GM23248 (cell line): Measurements from ENCODE around the gene MPPED2. TPM values are rescaled to one million over a fixed set of nuclear protein-coding genes. Genes with fewer than 3 reads are reported as not detected.

Source experiments
- DNase-seq: peaks from one replicate; pipeline ENCODE4 v3.0.0-alpha.2; 2015
- H2AFZ ChIP-seq: fragments of 200-600 bp; sonication (generic); 2 replicates; pipeline ENCODE4 v1.6.1; 2016; ENCODE audit warnings: antibody characterized with exemption
- H3F3A ChIP-seq: fragments of 200-600 bp; sonication (generic); 2 replicates; pipeline ENCODE4 v1.6.1; 2016; ENCODE audit warnings: mild to moderate bottlenecking, antibody characterized with exemption, mixed run types; ENCODE audit not compliant: insufficient read depth
- H3K27ac ChIP-seq: fragments of 200-600 bp; sonication (generic); 2 replicates; pipeline ENCODE4 v1.5.1; 2016; ENCODE audit warnings: mild to moderate bottlenecking
- H3K27me3 ChIP-seq: fragments of 200-600 bp; sonication (generic); replicated peaks from 2 replicates; pipeline ENCODE4 v1.6.1; 2016; ENCODE audit warnings: mild to moderate bottlenecking; ENCODE audit not compliant: insufficient read depth
- H3K36me3 ChIP-seq: fragments of 200-600 bp; sonication (generic); 2 replicates; pipeline ENCODE4 v1.6.1; 2016; ENCODE audit warnings: low read depth, mild to moderate bottlenecking
- H3K4me1 ChIP-seq: fragments of 200-600 bp; sonication (generic); 2 replicates; pipeline ENCODE4 v1.6.1; 2016; ENCODE audit warnings: mild to moderate bottlenecking; ENCODE audit not compliant: insufficient read depth
- H3K4me2 ChIP-seq: fragments of 200-600 bp; sonication (generic); one replicate; pipeline ENCODE4 v1.6.1; 2016; ENCODE audit warnings: mild to moderate bottlenecking; ENCODE audit not compliant: unreplicated experiment
- H3K4me3 ChIP-seq: fragments of 200-600 bp; sonication (generic); 2 replicates; pipeline ENCODE4 v1.5.1; 2016; ENCODE audit warnings: mild to moderate bottlenecking
- H3K79me2 ChIP-seq: fragments of 200-600 bp; sonication (generic); 2 replicates; pipeline ENCODE4 v1.6.1; 2016; ENCODE audit warnings: mild to moderate bottlenecking; ENCODE audit not compliant: insufficient read depth
- H3K9ac ChIP-seq: fragments of 200-600 bp; sonication (generic); 2 replicates; pipeline ENCODE4 v1.6.1; 2016; ENCODE audit warnings: mild to moderate bottlenecking
- H3K9me2 ChIP-seq: fragments of 200-600 bp; sonication (generic); 2 replicates; pipeline ENCODE4 v1.6.1; 2016; ENCODE audit warnings: mixed run types, mild to moderate bottlenecking, moderate library complexity; ENCODE audit not compliant: insufficient read depth
- H3K9me3 ChIP-seq: fragments of 200-600 bp; sonication (generic); one replicate; pipeline ENCODE4 v1.6.1; 2017; ENCODE audit warnings: low read depth
- H4K20me1 ChIP-seq: fragments of 200-600 bp; sonication (generic); 2 replicates; pipeline ENCODE4 v1.6.0; 2016; ENCODE audit not compliant: insufficient read depth
- EZH2 ChIP-seq: fragments of 200-600 bp; sonication (generic); IDR thresholded peaks from 2 replicates; pipeline ENCODE4 v1.6.1; 2018; ENCODE audit warnings: antibody characterized with exemption, mild to moderate bottlenecking; ENCODE audit not compliant: insufficient read depth, poor library complexity, severe bottlenecking
- EZH2phosphoT487 ChIP-seq: fragments of 200-600 bp; sonication (generic); IDR thresholded peaks from 2 replicates; pipeline ENCODE4 v1.6.1; 2018; ENCODE audit warnings: antibody characterized with exemption, moderate library complexity, mild to moderate bottlenecking, low read depth; ENCODE audit not compliant: insufficient read depth
- WGBS, 2 experiments: methylation state at CpG; one replicate each; pipeline ENCODE4 v1.1.6; 2015 to 2017; ENCODE audit warnings: low lambda C conversion rate in 2 of 2, low coverage in 1 of 2; ENCODE audit errors: missing lambda C conversion rate in 2 of 2; 5-methylcytosine and 5-hydroxymethylcytosine counted together
- in situ Hi-C: fragments of 300-500 bp; cut with MboI; formaldehyde crosslinking; loops from 2 replicates; pipeline ENCODE4 v1.15.0; 2020
- polyA plus RNA-seq: library from polyadenylated mRNA; unstranded; fragments of >200 nt; fragmentation: Nextera tagmentation; extraction: Ambion mirVana; gene quantifications from 2 replicates; pipeline ENCODE4 v1.2.1, GENCODE V29; 2016
- total RNA-seq: library from RNA; depleted of rRNA; stranded (reverse); fragments of >200 nt; shearing (Covaris generic); gene quantifications from 2 replicates; pipeline ENCODE4 v1.2.3, GENCODE V29; 2014

MPPED2 gene
- total and polyA plus RNA-seq, 2 experiments from 2014 or later: not detected

DNA sequence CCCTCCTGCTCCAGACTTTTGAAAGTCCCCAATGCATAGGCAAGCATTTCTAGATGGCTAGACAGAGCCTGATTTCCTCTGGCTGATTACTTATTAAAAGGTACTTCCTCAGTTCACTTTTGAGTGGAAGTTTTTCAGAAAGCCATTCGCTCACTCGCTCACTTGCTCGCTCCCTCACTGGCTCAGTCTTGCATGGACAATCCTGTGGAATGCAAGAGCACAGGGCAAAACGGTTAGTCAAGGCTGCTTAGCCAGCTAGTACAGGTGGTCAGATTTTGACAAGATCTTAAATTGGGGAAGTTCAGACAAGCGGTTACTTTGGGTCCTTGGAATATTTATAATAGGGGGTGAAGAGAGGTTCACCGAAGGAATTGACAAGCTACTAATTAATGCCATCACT, 162.3 kb downstream of the MPPED2 start:
- Histone ChIP-seq H3K9me3 (no peaks in the 10 kb centered on the region), H3K36me3 (no peaks in the 10 kb centered on the region), H3K9ac (no peak overlapping the region), H3K27ac (no peak overlapping the region), H3K4me1 (no peaks in the 10 kb centered on the region), H3K79me2 (no peaks in the 10 kb centered on the region), H3K27me3 (no peaks in the 10 kb centered on the region), H3K9me2 (no peaks in the 10 kb centered on the region), H4K20me1 (no peaks in the 10 kb centered on the region), H3F3A (no peaks in the 10 kb centered on the region), H3K4me3 (no peak overlapping the region), H3K4me2 (no peak overlapping the region), H2AFZ (no peak overlapping the region)
- 75 to 77% methylated on average over 6 of the region's 6 CpGs for WGBS, 2 experiments
- TF ChIP-seq EZH2phosphoT487 (no peak), EZH2 (no peak)
- no peak for DNase-seq
- in situ Hi-C loops: no loop called here

- 31 to 39% methylated on average over 5 of the region's 5 CpGs for WGBS, 2 experiments
- no peak for DNase-seq
- in situ Hi-C loops: no loop called here
These were observed 162.9 kb downstream of the MPPED2 start for GRCh38 chr11:30423279-30423648.

GRCh38 chr11:30422447-30423278, 163.5 kb downstream of the MPPED2 start:
- Histone ChIP-seq H3F3A (no peaks in the 10 kb centered on the region), H3K27me3 (no peaks in the 10 kb centered on the region), H4K20me1 (no peaks in the 10 kb centered on the region), H3K4me3 (no peak overlapping the region), H2AFZ (no peak overlapping the region), H3K9me2 (no peaks in the 10 kb centered on the region), H3K9ac (no peak overlapping the region), H3K27ac (no peak overlapping the region), H3K4me1 (no peaks in the 10 kb centered on the region), H3K79me2 (no peaks in the 10 kb centered on the region), H3K36me3 (no peaks in the 10 kb centered on the region), H3K4me2 (no peak overlapping the region), H3K9me3 (no peaks in the 10 kb centered on the region)
- TF ChIP-seq EZH2 (no peak), EZH2phosphoT487 (no peak)
- WGBS, 2 experiments: 21 to 27% methylated on average over 5 of the region's 5 CpGs
- in situ Hi-C loops: no loop called here
- no peak for DNase-seq

More at GRCh38 chr11:30423279-30423648, 162.9 kb downstream of the MPPED2 start:
- Histone ChIP-seq H4K20me1 (no peaks in the 10 kb centered on the region), H3K4me3 (no peak overlapping the region), H3K36me3 (no peaks in the 10 kb centered on the region), H3K4me2 (no peak overlapping the region), H3K9ac (no peak overlapping the region), H3K79me2 (no peaks in the 10 kb centered on the region), H3K27ac (no peak overlapping the region), H3F3A (no peaks in the 10 kb centered on the region), H3K4me1 (no peaks in the 10 kb centered on the region), H3K9me2 (no peaks in the 10 kb centered on the region), H3K9me3 (no peaks in the 10 kb centered on the region), H3K27me3 (no peaks in the 10 kb centered on the region), H2AFZ (no peak overlapping the region)
- TF ChIP-seq EZH2phosphoT487: no peak
- TF ChIP-seq EZH2: no peak

DNA sequence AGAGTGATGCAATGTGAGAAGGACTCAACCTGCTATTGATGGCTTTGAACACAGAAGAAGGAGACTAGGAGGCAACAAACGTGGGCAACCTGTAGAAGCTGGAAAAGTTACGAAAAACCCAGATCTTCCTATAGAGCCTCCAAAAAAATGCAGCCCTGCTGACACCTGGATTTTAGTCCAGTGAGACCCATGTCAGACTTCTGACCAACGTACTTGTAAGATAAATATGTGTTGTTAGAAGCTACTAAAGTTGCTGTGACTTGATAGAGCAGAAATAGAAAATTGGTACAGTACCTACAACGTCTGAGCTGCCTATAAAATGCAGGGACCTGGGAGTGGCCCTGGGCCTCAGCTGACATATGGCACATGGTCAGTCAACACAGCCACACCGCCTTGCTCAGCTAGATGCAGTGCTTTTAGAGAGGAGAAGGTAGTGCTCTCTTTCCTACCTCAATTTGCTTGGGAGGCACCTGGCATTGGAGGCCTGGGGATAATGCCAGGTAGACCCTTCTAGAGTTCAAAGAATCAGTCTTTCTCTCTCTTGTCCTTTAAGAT, 165.8 kb downstream of the MPPED2 start:
- Histone ChIP-seq H3K79me2 (no peaks in the 10 kb centered on the region), H3K4me3 (no peak overlapping the region), H4K20me1 (no peaks in the 10 kb centered on the region), H3K27me3 (no peaks in the 10 kb centered on the region; the same call in 1 of the 2 replicates), H3K9me2 (no peaks in the 10 kb centered on the region), H3K36me3 (no peaks in the 10 kb centered on the region), H3K27ac (no peak overlapping the region), H2AFZ (no peak overlapping the region), H3K4me1 (no peaks in the 10 kb centered on the region), H3K4me2 (no peak overlapping the region), H3K9ac (no peak overlapping the region), H3F3A (no peaks in the 10 kb centered on the region), H3K9me3 (no peaks in the 10 kb centered on the region)
- WGBS, 2 experiments: 11 to 15% methylated on average over 5 of the region's 5 CpGs
- no peak for TF ChIP-seq EZH2phosphoT487
- in situ Hi-C loops: no loop called here
- DNase-seq: no peak
